IMR-90 (cell line): Measurements from ENCODE around the gene PRSS23. TPM values are rescaled to one million over a fixed set of nuclear protein-coding genes. Genes with fewer than 3 reads are reported as not detected.

Source experiments
- ATAC-seq: fragments of 200-7000 bp; cut with Tn5 transposase; 2 replicates; pipeline ENCODE4 v1.9.1; 2020; ENCODE audit warnings: low read depth, mild to moderate bottlenecking, moderate library complexity
- Bru-seq: library from RNA; stranded (reverse); fragments of 400-500 nt; gene quantifications from one replicate; lab custom pipeline; 2021; lab: Mats Ljungman, UMichigan
- BruChase-seq, 2 experiments: library from RNA; stranded (reverse); fragments of 400-500 nt; gene quantifications; one replicate each; lab custom pipeline; 2021; lab: Mats Ljungman, UMichigan
- BruUV-seq: library from RNA; stranded (reverse); fragments of 400-500 nt; replicated peaks from 2 replicates; lab custom pipeline; 2021; lab: Mats Ljungman, UMichigan
- CTCF ChIA-PET: fragments of 300-600 bp; formaldehyde crosslinking; extraction: SDS; loops from one replicate; lab custom pipeline; 2021; ENCODE audit warnings: antibody characterized with exemption; lab: Yijun Ruan, JAX
- POLR2A ChIA-PET: fragments of 300-600 bp; sonication (Branson Sonifier 250); formaldehyde crosslinking; loops from one replicate; lab custom pipeline; 2022; ENCODE audit warnings: antibody characterized with exemption; ENCODE audit not compliant: unreplicated experiment; lab: Charles Lee
- DNase-seq: peaks from one replicate; pipeline ENCODE4 v3.0.0; 2013
- H2AFZ ChIP-seq: replicated peaks from 2 replicates; pipeline ENCODE3; 2013; ENCODE audit warnings: low read length, mild to moderate bottlenecking; ENCODE audit not compliant: poor library complexity
- H2AK5ac ChIP-seq: 2 replicates; pipeline ENCODE4 v1.6.1; 2013; ENCODE audit warnings: low read depth, low read length, inconsistent platforms
- H2AK9ac ChIP-seq: replicated peaks from 2 replicates; pipeline ENCODE3; 2013; ENCODE audit warnings: mild to moderate bottlenecking, low read depth, low read length, moderate library complexity; ENCODE audit not compliant: poor library complexity
- H2BK120ac ChIP-seq: 2 replicates; pipeline ENCODE4 v1.6.1; 2013; ENCODE audit warnings: low read depth, low read length, inconsistent platforms
- H2BK15ac ChIP-seq: 3 replicates; pipeline ENCODE4 v1.6.1; 2013; ENCODE audit warnings: low read depth, low read length, inconsistent platforms
- H2BK20ac ChIP-seq: 2 replicates; pipeline ENCODE4 v1.6.1; 2013; ENCODE audit warnings: low read depth, mild to moderate bottlenecking, inconsistent platforms, low read length, moderate library complexity
- H2BK5ac ChIP-seq: 2 replicates; pipeline ENCODE4 v1.6.1; 2013; ENCODE audit warnings: mild to moderate bottlenecking, low read depth, low read length, inconsistent platforms; ENCODE audit not compliant: poor library complexity, severe bottlenecking
- H3K14ac ChIP-seq: replicated peaks from 2 replicates; pipeline ENCODE4 v1.6.1; 2013; ENCODE audit warnings: low read depth, low read length, inconsistent platforms
- H3K18ac ChIP-seq: 2 replicates; pipeline ENCODE4 v1.6.1; 2013; ENCODE audit warnings: low read depth, low read length, control low read depth
- H3K23ac ChIP-seq: 2 replicates; pipeline ENCODE4 v1.6.1; 2013; ENCODE audit warnings: low read depth, low read length, inconsistent platforms
- H3K27ac ChIP-seq: 2 replicates; pipeline ENCODE4 v1.5.1; 2013; ENCODE audit warnings: mild to moderate bottlenecking, control low read depth, low read length; ENCODE audit not compliant: insufficient read depth
- H3K27me3 ChIP-seq: 2 replicates; pipeline ENCODE4 v1.6.1; 2013; ENCODE audit warnings: low read length; ENCODE audit not compliant: control insufficient read depth, insufficient read depth
- H3K36me3 ChIP-seq: 2 replicates; pipeline ENCODE4 v1.6.1; 2013; ENCODE audit warnings: low read length, mixed read lengths; ENCODE audit not compliant: control insufficient read depth, insufficient read depth
- H3K4ac ChIP-seq: 2 replicates; pipeline ENCODE4 v1.6.1; 2013; ENCODE audit warnings: low read depth, low read length, inconsistent platforms
- H3K4me1 ChIP-seq: 2 replicates; pipeline ENCODE4 v1.6.1; 2013; ENCODE audit warnings: low read length, mixed read lengths; ENCODE audit not compliant: control insufficient read depth, insufficient read depth
- H3K4me2 ChIP-seq: 2 replicates; pipeline ENCODE4 v1.6.1; 2013; ENCODE audit warnings: low read depth, mild to moderate bottlenecking, control low read depth, low read length, moderate library complexity
- H3K4me3 ChIP-seq: 2 replicates; pipeline ENCODE4 v1.5.1; 2013; ENCODE audit warnings: low read depth, mild to moderate bottlenecking, control low read depth, low read length, moderate library complexity; ENCODE audit not compliant: insufficient read depth
- H3K56ac ChIP-seq: 2 replicates; pipeline ENCODE4 v1.6.1; 2013; ENCODE audit warnings: low read length, inconsistent platforms; ENCODE audit not compliant: insufficient read depth; ENCODE audit errors: extremely low read depth
- H3K79me1 ChIP-seq, 2 experiments: 2 replicates each; pipeline ENCODE4 v1.6.1; 2013; ENCODE audit warnings: low read length in 2 of 2, inconsistent platforms in 1 of 2, low read depth in 1 of 2
- H3K9ac ChIP-seq: 2 replicates; pipeline ENCODE4 v1.6.1; 2013; ENCODE audit warnings: low read depth, low read length, control low read depth
- H3K9me1 ChIP-seq: 2 replicates; pipeline ENCODE4 v1.6.1; 2013; ENCODE audit warnings: low read length, inconsistent platforms; ENCODE audit not compliant: insufficient read depth
- H3K9me3 ChIP-seq: 2 replicates; pipeline ENCODE4 v1.6.1; 2013; ENCODE audit warnings: low read length; ENCODE audit not compliant: control insufficient read depth, insufficient read depth
- H4K20me1 ChIP-seq: 2 replicates; pipeline ENCODE4 v1.6.1; 2013; ENCODE audit warnings: low read length, inconsistent platforms; ENCODE audit not compliant: insufficient read depth
- H4K5ac ChIP-seq: 2 replicates; pipeline ENCODE4 v1.6.1; 2013; ENCODE audit warnings: mild to moderate bottlenecking, low read depth, low read length, control low read depth
- H4K8ac ChIP-seq, 2 experiments: 2 replicates each; pipeline ENCODE4 v1.6.1; 2013; ENCODE audit warnings: low read depth in 2 of 2, low read length in 2 of 2, control low read depth in 1 of 2, inconsistent platforms in 1 of 2
- H4K91ac ChIP-seq: 2 replicates; pipeline ENCODE4 v1.6.1; 2013; ENCODE audit warnings: low read depth, low read length, inconsistent platforms; ENCODE audit not compliant: insufficient read depth
- MAFK ChIP-seq: IDR thresholded peaks from 2 replicates; pipeline ENCODE4 v1.6.1; 2012; ENCODE audit warnings: low read depth, low read length, improper control_type of control experiment
- MXI1 ChIP-seq: IDR thresholded peaks from 2 replicates; pipeline ENCODE4 v1.6.1; 2012; ENCODE audit warnings: low read depth, mild to moderate bottlenecking, low read length, moderate library complexity, borderline replicate concordance
- POLR2A ChIP-seq: IDR thresholded peaks from 2 replicates; pipeline ENCODE4 v1.6.1; 2012; ENCODE audit warnings: mild to moderate bottlenecking, low read depth, low read length
- RAD21 ChIP-seq: IDR thresholded peaks from 2 replicates; pipeline ENCODE4 v1.6.1; 2012; ENCODE audit warnings: low read length, improper control_type of control experiment
- SMC3 ChIP-seq: fragments of 150-350 bp; IDR thresholded peaks from 2 replicates; pipeline ENCODE4 v1.6.1; 2016; ENCODE audit warnings: low read depth, mild to moderate bottlenecking, antibody characterized with exemption, low read length, moderate library complexity
- WGBS, 2 experiments: methylation state at CpG; one replicate each; pipeline versions ENCODE4 v1.1.5 to v1.1.7; 2013; ENCODE audit warnings: missing lambda C conversion rate in 2 of 2; ENCODE audit not compliant: insufficient read length in 1 of 2; ENCODE audit errors: extremely low coverage in 2 of 2; 5-methylcytosine and 5-hydroxymethylcytosine counted together
- dilution Hi-C: fragments of 300-500 bp; cut with HindIII; formaldehyde crosslinking; loops from one replicate; pipeline ENCODE4 v1.14.3; 2018; ENCODE audit warnings: low sequenced_read_pairs; ENCODE audit not compliant: unreplicated experiment
- in situ Hi-C: fragments of 300-500 bp; cut with MboI; formaldehyde crosslinking; loops from 3 replicates; pipeline ENCODE4 v1.14.3; 2019; ENCODE audit warnings: low sequenced_read_pairs, inconsistent platforms, mixed read lengths
- intact Hi-C: fragments of 100-400 bp; cut with micrococcal nuclease; formaldehyde crosslinking; loops from 2 replicates; pipeline ENCODE4 v1.10.0; 2022
- long read RNA-seq: library from polyadenylated mRNA; unstranded; transcript quantifications from one replicate; pipeline ENCODE4 v2.0.0, GENCODE V29; 2021; ENCODE audit not compliant: unreplicated experiment
- polyA plus RNA-seq, 3 experiments: library from polyadenylated mRNA; depleted of rRNA; stranded (reverse); fragments of >200 nt; gene quantifications; 2 replicates each; pipeline ENCODE4 v1.2.3, GENCODE V29; 2012; ENCODE audit warnings: low replicate concordance in 1 of 3
- total RNA-seq: library from RNA; depleted of rRNA; stranded (reverse); fragments of >200 nt; gene quantifications from 2 replicates; pipeline ENCODE4 v1.2.3, GENCODE V29; 2012; rRNA removed

PRSS23 gene
- total RNA-seq (123 and 199 TPM in 2 replicates), polyA plus RNA-seq (2012; rRNA removed) (82.8 and 100 TPM in 2 replicates), Bru-seq, nascent RNA (percentile 61 among the genes with signal in this experiment), BruChase-seq, experiment 1, labeled RNA remaining after a 6-hour chase (percentile 63 among the genes with signal in this experiment), BruChase-seq, experiment 2, labeled RNA remaining after a 2-hour chase (percentile 72 among the genes with signal in this experiment)
- polyA plus RNA-seq (2012; cell fraction: cytosol; rRNA removed): 29.4 and 33.7 TPM in 2 replicates
- 12.6 and 23.8 TPM in 2 replicates for polyA plus RNA-seq (2012; cell fraction: nucleus; rRNA removed; ENCODE audit: low replicate concordance)
- long read RNA-seq, full-length matches to known transcripts: 387 of 519 reads
- long read RNA-seq, partial matches to known transcripts: 110 of 519 reads
- long read RNA-seq, other reads (novel, unspliced or antisense): 22 of 519 reads

DNA sequence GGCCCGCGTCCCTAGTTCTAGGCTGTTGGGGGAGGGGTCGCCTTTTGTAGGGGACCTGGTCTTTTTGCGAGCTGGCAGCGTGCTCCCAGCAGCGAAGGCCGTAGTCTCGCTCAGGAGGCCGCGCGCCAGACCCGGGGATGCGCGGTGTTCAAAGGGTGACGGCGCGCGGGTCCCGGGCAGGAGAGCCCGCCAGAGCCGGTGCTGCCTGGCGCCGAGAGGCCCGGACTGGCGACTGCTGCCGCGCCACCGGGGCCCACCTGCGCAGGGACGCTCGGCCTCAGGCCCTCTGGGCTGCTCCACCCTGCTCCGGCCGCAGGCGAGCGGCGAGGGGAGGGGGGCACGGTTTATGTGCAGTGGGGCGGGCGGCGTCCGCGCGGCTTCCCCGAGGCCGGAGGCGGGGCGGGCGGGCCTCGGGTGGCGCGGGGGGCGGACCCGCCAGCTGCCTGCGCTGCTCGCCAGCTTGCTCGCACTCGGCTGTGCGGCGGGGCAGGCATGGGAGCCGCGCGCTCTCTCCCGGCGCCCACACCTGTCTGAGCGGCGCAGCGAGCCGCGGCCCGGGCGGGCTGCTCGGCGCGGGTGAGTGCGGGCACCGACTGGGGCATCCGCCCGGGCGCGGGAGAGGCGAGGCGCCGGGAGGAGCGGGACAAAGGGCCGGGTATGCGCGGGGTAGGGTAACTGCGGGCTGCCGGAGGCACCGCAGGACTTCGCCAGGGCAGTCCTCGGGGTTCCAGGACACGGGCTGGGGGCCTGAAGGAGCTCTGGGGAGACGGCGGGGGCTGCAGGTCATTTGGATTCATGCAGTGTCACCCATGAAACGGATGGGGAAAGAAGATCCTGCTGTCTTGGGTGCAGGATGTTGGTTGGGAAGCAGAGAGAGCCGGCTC lies at the start of gene PRSS23:
TSS of gene PRSS23 (plus strand) at position 467 of the 884 bp plus-strand sequence. CDS start 7,102 bp downstream, outside the sequence.
- intact Hi-C loops (loop anchor here (2.0 to 5.0 kb wide), 3 partner anchors 58 to 193 kb away; no protein-coding TSS in a partner anchor), in situ Hi-C loops (loop anchor here (5.0 kb wide), 1 partner anchor 128 kb away; the partner anchor contains the start of gene ME3), dilution Hi-C loops (no loop called here)
- peak within 1 kb of the TSS; percentile 42; the same call in 1 of the 2 replicates for H2BK20ac ChIP-seq
- H3K9me3 ChIP-seq: no peaks in the 10 kb centered on the region
- peak within 1 kb of the TSS; percentile 5; the same call in 1 of the 2 replicates for H3K56ac ChIP-seq
- H4K8ac ChIP-seq: peak within 1 kb of the TSS; percentile 7 to 53; a peak in 2 of 4 replicates
- H4K5ac ChIP-seq: no peak within 1 kb of the TSS; the same call in 1 of the 2 replicates
- no TSS peak for BruUV-seq
- peak within 1 kb of the TSS; percentile 92 for H2AK9ac ChIP-seq
- peak within 1 kb of the TSS; percentile 56 for H3K18ac ChIP-seq
- no peaks in the 10 kb centered on the region for H4K20me1 ChIP-seq
- H3K4me3 ChIP-seq: peak within 1 kb of the TSS; percentile 82
- H2BK120ac ChIP-seq: peak within 1 kb of the TSS; percentile 58
- peak within 1 kb of the TSS; percentile 80 for H3K23ac ChIP-seq
- DNase-seq: peak; percentile 44
- peak within 1 kb of the TSS; percentile 92 for H3K4me2 ChIP-seq
- 0 out of 2 replicates have a peak, but pooled peaks cover 8% of the 10 kb centered on the region for H3K9me1 ChIP-seq
- H2BK15ac ChIP-seq: peak within 1 kb of the TSS; percentile 37; the same call in 2 of the 3 replicates
- ATAC-seq: peak; percentile 87
- ChIA-PET POLR2A (no interaction called here), CTCF (interaction anchor here (0.8 to 1.6 kb wide), 2 partner anchors 16 to 343 kb away, joined by 3 read pairs; no protein-coding TSS in a partner anchor)
- 1% methylated on average over 15 of the region's 97 CpGs; no CpG with 5 or more reads in 1 of the 2 experiments for WGBS, 2 experiments
- peaks cover 21% of the 10 kb centered on the region for H3K4me1 ChIP-seq
- H4K91ac ChIP-seq: peak within 1 kb of the TSS; percentile 63
- H3K27ac ChIP-seq: peak within 1 kb of the TSS; percentile 41; the same call in 1 of the 2 replicates
- peak within 1 kb of the TSS; percentile 83 for H2BK5ac ChIP-seq
- peak within 1 kb of the TSS; percentile 62 for H3K9ac ChIP-seq
- peak within 1 kb of the TSS; percentile 81 for H3K14ac ChIP-seq
- H2AK5ac ChIP-seq: peak within 1 kb of the TSS; percentile 61
- no peaks in the 10 kb centered on the region for H3K27me3 ChIP-seq
- peak within 1 kb of the TSS; percentile 59 for H3K4ac ChIP-seq
- 0 out of 2 replicates have a peak, but pooled peaks have one; percentile 0 for TF ChIP-seq RAD21
- TF ChIP-seq MAFK: no peak
- TF ChIP-seq POLR2A: peak; percentile 69; the same call in 1 of the 2 replicates
- TF ChIP-seq SMC3: no peak
- TF ChIP-seq MXI1: peak; percentile 60; the same call in 1 of the 2 replicates
- peak within 1 kb of the TSS; percentile 89 for H2AFZ ChIP-seq
- H3K36me3 ChIP-seq: no peaks in the 10 kb centered on the region
- H3K79me1 ChIP-seq: peaks cover 20 to 40% of the 10 kb centered on the region in 2 experiments
